Calu3 (cell line): ENCODE results near the gene NTM. TPM values are rescaled to one million over a fixed set of nuclear protein-coding genes. Genes with fewer than 3 reads are reported as not detected.

Source experiments
- BruUV-seq: library from RNA; stranded (reverse); fragments of 400-500 nt; replicated peaks from 2 replicates; lab custom pipeline; 2021; lab: Mats Ljungman, UMichigan
- CTCF ChIA-PET: fragments of 300-600 bp; sonication (Branson Sonifier 250); formaldehyde crosslinking; loops from one replicate; lab custom pipeline; 2022; ENCODE audit warnings: antibody characterized with exemption; lab: Charles Lee
- DNase-seq: peaks from one replicate; pipeline ENCODE4 v3.0.0; 2022
- H3K27ac Mint-ChIP-seq: one replicate; pipeline ENCODE4 v1.8.0; 2022; ENCODE audit warnings: mixed read lengths; ENCODE audit not compliant: unreplicated experiment
- H3K27me3 Mint-ChIP-seq: one replicate; pipeline ENCODE4 v1.8.0; 2022; ENCODE audit warnings: mixed read lengths; ENCODE audit not compliant: unreplicated experiment
- H3K36me3 Mint-ChIP-seq: one replicate; pipeline ENCODE4 v1.8.0; 2022; ENCODE audit warnings: mild to moderate bottlenecking, moderate library complexity, mixed read lengths; ENCODE audit not compliant: insufficient read depth, unreplicated experiment
- H3K4me1 Mint-ChIP-seq: one replicate; pipeline ENCODE4 v1.8.0; 2022; ENCODE audit warnings: mild to moderate bottlenecking, low read depth, mixed read lengths; ENCODE audit not compliant: unreplicated experiment
- H3K4me3 Mint-ChIP-seq: one replicate; pipeline ENCODE4 v1.8.0; 2022; ENCODE audit warnings: mild to moderate bottlenecking, low read depth, moderate library complexity, mixed read lengths; ENCODE audit not compliant: unreplicated experiment
- H3K9me3 Mint-ChIP-seq: one replicate; pipeline ENCODE4 v1.8.0; 2022; ENCODE audit warnings: low read depth, mixed read lengths; ENCODE audit not compliant: unreplicated experiment
- intact Hi-C: fragments of 100-400 bp; cut with micrococcal nuclease; formaldehyde crosslinking; loops from one replicate; pipeline ENCODE4 v1.10.0; 2022; ENCODE audit not compliant: unreplicated experiment
- total RNA-seq: library from RNA; stranded (reverse); gene quantifications from 2 replicates; pipeline ENCODE4 v1.2.3, GENCODE V29; 2022
- TF ChIP-seq, protein P1 (sequence below): fragments of 200-600 bp; IDR thresholded peaks from one replicate; pipeline ENCODE4 v1.8.0; 2022; ENCODE audit warnings: antibody characterized with exemption; ENCODE audit not compliant: unreplicated experiment

The NTM gene
- total RNA-seq, 1 experiment from 2014 or later: not detected

DNA sequence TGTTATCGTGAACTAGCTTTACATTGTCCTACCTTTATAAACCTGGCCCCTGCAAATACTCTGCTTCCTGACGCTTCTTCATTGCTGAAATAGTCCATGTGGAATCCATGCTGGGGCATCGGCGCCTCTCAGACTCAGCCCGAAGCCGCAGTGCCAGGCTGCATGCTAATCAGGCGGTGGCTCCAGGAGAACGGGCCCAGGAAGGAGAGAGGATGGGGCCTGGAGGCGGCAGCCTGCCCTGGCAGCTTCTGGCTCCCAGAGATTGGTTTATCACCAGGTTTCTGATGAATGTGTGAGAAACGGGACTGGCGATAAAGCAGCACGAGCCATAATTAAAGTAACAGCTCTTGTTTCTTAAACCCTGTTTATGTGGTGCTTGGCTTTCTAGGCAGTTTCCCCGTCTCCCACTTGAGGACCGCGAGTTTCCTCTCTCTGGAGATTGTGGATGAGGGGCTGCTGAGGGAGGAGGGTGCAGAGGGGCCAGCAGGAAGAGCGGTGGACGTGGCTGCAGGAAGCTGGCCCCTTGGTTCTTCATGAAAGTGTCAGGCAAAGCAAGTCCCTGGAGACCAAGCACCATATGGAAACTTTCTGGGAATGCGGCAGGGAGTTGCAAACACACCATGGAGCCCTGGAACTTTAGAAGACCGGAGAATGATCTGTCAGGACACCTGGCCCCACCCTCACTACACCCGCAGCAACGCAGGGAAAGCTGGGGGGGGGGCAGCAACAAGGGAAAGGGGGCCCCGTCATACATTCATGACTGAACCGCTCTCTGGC is 93.4 kb downstream of the NTM start:
- Mint-ChIP-seq H3K36me3 (no peaks in the 10 kb centered on the region), H3K27ac (no peak overlapping the region), H3K4me3 (no peak overlapping the region), H3K4me1 (no peaks in the 10 kb centered on the region), H3K27me3 (no peaks in the 10 kb centered on the region), H3K9me3 (peaks cover 14% of the 10 kb centered on the region)
- CTCF ChIA-PET: no interaction called here
- no TSS peak for BruUV-seq
- TF ChIP-seq, protein P1, sequence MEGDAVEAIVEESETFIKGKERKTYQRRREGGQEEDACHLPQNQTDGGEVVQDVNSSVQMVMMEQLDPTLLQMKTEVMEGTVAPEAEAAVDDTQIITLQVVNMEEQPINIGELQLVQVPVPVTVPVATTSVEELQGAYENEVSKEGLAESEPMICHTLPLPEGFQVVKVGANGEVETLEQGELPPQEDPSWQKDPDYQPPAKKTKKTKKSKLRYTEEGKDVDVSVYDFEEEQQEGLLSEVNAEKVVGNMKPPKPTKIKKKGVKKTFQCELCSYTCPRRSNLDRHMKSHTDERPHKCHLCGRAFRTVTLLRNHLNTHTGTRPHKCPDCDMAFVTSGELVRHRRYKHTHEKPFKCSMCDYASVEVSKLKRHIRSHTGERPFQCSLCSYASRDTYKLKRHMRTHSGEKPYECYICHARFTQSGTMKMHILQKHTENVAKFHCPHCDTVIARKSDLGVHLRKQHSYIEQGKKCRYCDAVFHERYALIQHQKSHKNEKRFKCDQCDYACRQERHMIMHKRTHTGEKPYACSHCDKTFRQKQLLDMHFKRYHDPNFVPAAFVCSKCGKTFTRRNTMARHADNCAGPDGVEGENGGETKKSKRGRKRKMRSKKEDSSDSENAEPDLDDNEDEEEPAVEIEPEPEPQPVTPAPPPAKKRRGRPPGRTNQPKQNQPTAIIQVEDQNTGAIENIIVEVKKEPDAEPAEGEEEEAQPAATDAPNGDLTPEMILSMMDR: no peak
- no peak for DNase-seq
- intact Hi-C loops: no loop called here

DNA sequence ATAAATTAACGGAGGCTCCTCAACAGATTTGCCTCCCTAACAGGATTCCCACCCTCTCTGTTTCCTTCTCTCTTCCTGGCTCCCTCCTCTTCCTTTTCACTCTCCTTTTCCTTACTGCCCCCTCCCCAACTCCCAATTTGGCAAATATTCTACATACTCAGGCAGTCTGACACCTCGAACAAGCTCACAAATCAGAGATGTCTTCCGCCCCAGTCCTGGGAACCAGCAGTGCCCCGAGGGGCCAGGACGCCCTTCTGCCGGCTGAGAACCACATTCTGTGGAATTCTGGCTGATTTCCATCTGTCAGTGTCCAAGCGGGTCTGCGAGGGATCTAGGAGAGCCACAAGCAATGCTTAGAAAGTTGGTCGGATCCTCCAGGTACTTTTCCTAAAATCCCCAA is 94.0 kb downstream of the NTM start:
- CTCF ChIA-PET: no interaction called here
- peaks cover 14% of the 10 kb centered on the region for H3K9me3 Mint-ChIP-seq
- H3K27ac Mint-ChIP-seq: no peak overlapping the region
- H3K36me3 Mint-ChIP-seq: no peaks in the 10 kb centered on the region
- BruUV-seq: no TSS peak
- intact Hi-C loops: no loop called here
- TF ChIP-seq, protein P1: no peak
- no peak for DNase-seq
- no peak overlapping the region for H3K4me3 Mint-ChIP-seq
- H3K27me3 Mint-ChIP-seq: no peaks in the 10 kb centered on the region
- H3K4me1 Mint-ChIP-seq: no peaks in the 10 kb centered on the region

DNA sequence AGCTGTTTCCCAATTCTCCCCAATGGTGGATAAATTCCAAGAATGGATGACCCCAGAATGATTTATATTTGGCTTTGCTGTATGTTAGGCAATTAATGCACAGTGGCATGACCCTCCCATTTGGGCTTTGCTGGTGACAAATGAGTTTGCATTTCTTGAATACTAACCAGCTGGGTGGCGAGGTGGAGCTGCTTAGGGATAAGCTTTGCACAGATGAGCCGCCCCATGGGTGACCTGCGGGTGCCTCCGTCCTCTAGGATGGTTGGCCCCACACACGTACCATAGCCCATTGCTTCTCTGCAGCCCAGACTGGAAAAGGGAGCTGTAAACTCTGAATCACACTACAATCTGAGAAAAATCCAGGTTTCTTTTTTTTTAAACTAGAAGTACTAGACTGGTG is 94.6 kb downstream of the NTM start:
- Mint-ChIP-seq H3K4me1 (no peaks in the 10 kb centered on the region), H3K27ac (no peak overlapping the region), H3K27me3 (no peaks in the 10 kb centered on the region), H3K9me3 (peaks cover 14% of the 10 kb centered on the region), H3K36me3 (no peaks in the 10 kb centered on the region), H3K4me3 (no peak overlapping the region)
- DNase-seq: no peak
- BruUV-seq: no TSS peak
- CTCF ChIA-PET: no interaction called here
- TF ChIP-seq, protein P1: no peak
- intact Hi-C loops: no loop called here

DNA sequence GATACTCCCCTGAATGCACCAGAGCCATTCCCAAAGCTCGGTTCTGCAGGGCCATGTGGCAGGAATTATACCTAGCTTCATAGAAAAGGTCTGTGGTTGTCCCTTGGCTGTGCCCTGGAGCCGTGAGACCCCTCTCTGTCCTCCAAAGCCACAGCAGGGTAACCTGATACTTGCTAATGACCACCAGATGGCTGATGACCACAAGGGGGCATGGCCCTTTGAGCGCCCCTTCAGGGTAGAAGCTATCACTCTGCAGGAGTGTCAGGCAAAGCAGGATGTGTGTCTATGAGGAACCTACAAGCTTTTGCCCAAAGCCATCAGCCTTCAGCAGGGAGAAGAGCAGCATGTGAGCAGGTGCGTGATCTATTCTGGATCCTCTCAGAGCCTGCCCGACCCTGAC is 95.3 kb downstream of the NTM start:
- BruUV-seq: no TSS peak
- no peak overlapping the region for H3K4me3 Mint-ChIP-seq
- H3K36me3 Mint-ChIP-seq: no peaks in the 10 kb centered on the region
- intact Hi-C loops: no loop called here
- CTCF ChIA-PET: no interaction called here
- no peak for DNase-seq
- H3K27me3 Mint-ChIP-seq: no peaks in the 10 kb centered on the region
- TF ChIP-seq, protein P1: no peak
- H3K27ac Mint-ChIP-seq: no peak overlapping the region
- H3K4me1 Mint-ChIP-seq: no peaks in the 10 kb centered on the region
- H3K9me3 Mint-ChIP-seq: peaks cover 14% of the 10 kb centered on the region
